IMR-90 (cell line): ENCODE data around the gene ADAMTSL5. TPM values are rescaled to one million over a fixed set of nuclear protein-coding genes. Genes with fewer than 3 reads are reported as not detected.

Experiments
- ATAC-seq: fragments of 200-7000 bp; cut with Tn5 transposase; 2 replicates; pipeline ENCODE4 v1.9.1; 2020; ENCODE audit warnings: low read depth, mild to moderate bottlenecking, moderate library complexity
- BruUV-seq: library from RNA; stranded (reverse); fragments of 400-500 nt; replicated peaks from 2 replicates; lab custom pipeline; 2021; lab: Mats Ljungman, UMichigan
- CTCF ChIA-PET: fragments of 300-600 bp; formaldehyde crosslinking; extraction: SDS; loops from one replicate; lab custom pipeline; 2021; ENCODE audit warnings: antibody characterized with exemption; lab: Yijun Ruan, JAX
- POLR2A ChIA-PET: fragments of 300-600 bp; sonication (Branson Sonifier 250); formaldehyde crosslinking; loops from one replicate; lab custom pipeline; 2022; ENCODE audit warnings: antibody characterized with exemption; ENCODE audit not compliant: unreplicated experiment; lab: Charles Lee
- DNase-seq: peaks from one replicate; pipeline ENCODE4 v3.0.0; 2013
- H2AFZ ChIP-seq: replicated peaks from 2 replicates; pipeline ENCODE3; 2013; ENCODE audit warnings: low read length, mild to moderate bottlenecking; ENCODE audit not compliant: poor library complexity
- H2AK5ac ChIP-seq: 2 replicates; pipeline ENCODE4 v1.6.1; 2013; ENCODE audit warnings: low read depth, low read length, inconsistent platforms
- H2AK9ac ChIP-seq: replicated peaks from 2 replicates; pipeline ENCODE3; 2013; ENCODE audit warnings: mild to moderate bottlenecking, low read depth, low read length, moderate library complexity; ENCODE audit not compliant: poor library complexity
- H2BK120ac ChIP-seq: 2 replicates; pipeline ENCODE4 v1.6.1; 2013; ENCODE audit warnings: low read depth, low read length, inconsistent platforms
- H2BK15ac ChIP-seq: 3 replicates; pipeline ENCODE4 v1.6.1; 2013; ENCODE audit warnings: low read depth, low read length, inconsistent platforms
- H2BK20ac ChIP-seq: 2 replicates; pipeline ENCODE4 v1.6.1; 2013; ENCODE audit warnings: low read depth, mild to moderate bottlenecking, inconsistent platforms, low read length, moderate library complexity
- H2BK5ac ChIP-seq: 2 replicates; pipeline ENCODE4 v1.6.1; 2013; ENCODE audit warnings: mild to moderate bottlenecking, low read depth, low read length, inconsistent platforms; ENCODE audit not compliant: poor library complexity, severe bottlenecking
- H3K14ac ChIP-seq: replicated peaks from 2 replicates; pipeline ENCODE4 v1.6.1; 2013; ENCODE audit warnings: low read depth, low read length, inconsistent platforms
- H3K18ac ChIP-seq: 2 replicates; pipeline ENCODE4 v1.6.1; 2013; ENCODE audit warnings: low read depth, low read length, control low read depth
- H3K23ac ChIP-seq: 2 replicates; pipeline ENCODE4 v1.6.1; 2013; ENCODE audit warnings: low read depth, low read length, inconsistent platforms
- H3K27ac ChIP-seq: 2 replicates; pipeline ENCODE4 v1.5.1; 2013; ENCODE audit warnings: mild to moderate bottlenecking, control low read depth, low read length; ENCODE audit not compliant: insufficient read depth
- H3K27me3 ChIP-seq: 2 replicates; pipeline ENCODE4 v1.6.1; 2013; ENCODE audit warnings: low read length; ENCODE audit not compliant: control insufficient read depth, insufficient read depth
- H3K36me3 ChIP-seq: 2 replicates; pipeline ENCODE4 v1.6.1; 2013; ENCODE audit warnings: low read length, mixed read lengths; ENCODE audit not compliant: control insufficient read depth, insufficient read depth
- H3K4ac ChIP-seq: 2 replicates; pipeline ENCODE4 v1.6.1; 2013; ENCODE audit warnings: low read depth, low read length, inconsistent platforms
- H3K4me1 ChIP-seq: 2 replicates; pipeline ENCODE4 v1.6.1; 2013; ENCODE audit warnings: low read length, mixed read lengths; ENCODE audit not compliant: control insufficient read depth, insufficient read depth
- H3K4me2 ChIP-seq: 2 replicates; pipeline ENCODE4 v1.6.1; 2013; ENCODE audit warnings: low read depth, mild to moderate bottlenecking, control low read depth, low read length, moderate library complexity
- H3K4me3 ChIP-seq: 2 replicates; pipeline ENCODE4 v1.5.1; 2013; ENCODE audit warnings: low read depth, mild to moderate bottlenecking, control low read depth, low read length, moderate library complexity; ENCODE audit not compliant: insufficient read depth
- H3K56ac ChIP-seq: 2 replicates; pipeline ENCODE4 v1.6.1; 2013; ENCODE audit warnings: low read length, inconsistent platforms; ENCODE audit not compliant: insufficient read depth; ENCODE audit errors: extremely low read depth
- H3K79me1 ChIP-seq, 2 experiments: 2 replicates each; pipeline ENCODE4 v1.6.1; 2013; ENCODE audit warnings: low read length in 2 of 2, inconsistent platforms in 1 of 2, low read depth in 1 of 2
- H3K9ac ChIP-seq: 2 replicates; pipeline ENCODE4 v1.6.1; 2013; ENCODE audit warnings: low read depth, low read length, control low read depth
- H3K9me1 ChIP-seq: 2 replicates; pipeline ENCODE4 v1.6.1; 2013; ENCODE audit warnings: low read length, inconsistent platforms; ENCODE audit not compliant: insufficient read depth
- H3K9me3 ChIP-seq: 2 replicates; pipeline ENCODE4 v1.6.1; 2013; ENCODE audit warnings: low read length; ENCODE audit not compliant: control insufficient read depth, insufficient read depth
- H4K20me1 ChIP-seq: 2 replicates; pipeline ENCODE4 v1.6.1; 2013; ENCODE audit warnings: low read length, inconsistent platforms; ENCODE audit not compliant: insufficient read depth
- H4K5ac ChIP-seq: 2 replicates; pipeline ENCODE4 v1.6.1; 2013; ENCODE audit warnings: mild to moderate bottlenecking, low read depth, low read length, control low read depth
- H4K8ac ChIP-seq, 2 experiments: 2 replicates each; pipeline ENCODE4 v1.6.1; 2013; ENCODE audit warnings: low read depth in 2 of 2, low read length in 2 of 2, control low read depth in 1 of 2, inconsistent platforms in 1 of 2
- H4K91ac ChIP-seq: 2 replicates; pipeline ENCODE4 v1.6.1; 2013; ENCODE audit warnings: low read depth, low read length, inconsistent platforms; ENCODE audit not compliant: insufficient read depth
- CEBPB ChIP-seq: IDR thresholded peaks from 2 replicates; pipeline ENCODE4 v1.6.1; 2012; ENCODE audit warnings: low read depth, low read length, improper control_type of control experiment
- CHD1 ChIP-seq: IDR thresholded peaks from 2 replicates; pipeline ENCODE4 v1.6.1; 2012; ENCODE audit warnings: low read depth, low read length, improper control_type of control experiment
- CTCF ChIP-seq: conservative IDR thresholded peaks from 2 replicates; pipeline ENCODE4 v1.5.1; 2012; ENCODE audit warnings: mild to moderate bottlenecking, low read depth, low read length, improper control_type of control experiment
- ELK1 ChIP-seq: fragments of 150-350 bp; IDR thresholded peaks from 2 replicates; pipeline ENCODE4 v1.6.1; 2016; ENCODE audit warnings: low read depth, mild to moderate bottlenecking, low read length, moderate library complexity, borderline replicate concordance
- FOS ChIP-seq: fragments of 150-350 bp; IDR thresholded peaks from 2 replicates; pipeline ENCODE4 v1.6.1; 2016; ENCODE audit warnings: low read depth, low read length
- MAFK ChIP-seq: IDR thresholded peaks from 2 replicates; pipeline ENCODE4 v1.6.1; 2012; ENCODE audit warnings: low read depth, low read length, improper control_type of control experiment
- MXI1 ChIP-seq: IDR thresholded peaks from 2 replicates; pipeline ENCODE4 v1.6.1; 2012; ENCODE audit warnings: low read depth, mild to moderate bottlenecking, low read length, moderate library complexity, borderline replicate concordance
- POLR2A ChIP-seq: IDR thresholded peaks from 2 replicates; pipeline ENCODE4 v1.6.1; 2012; ENCODE audit warnings: mild to moderate bottlenecking, low read depth, low read length
- RAD21 ChIP-seq: IDR thresholded peaks from 2 replicates; pipeline ENCODE4 v1.6.1; 2012; ENCODE audit warnings: low read length, improper control_type of control experiment
- RFX5 ChIP-seq: IDR thresholded peaks from 2 replicates; pipeline ENCODE4 v1.8.0; 2012; ENCODE audit warnings: low read depth, mild to moderate bottlenecking, low read length, moderate library complexity
- SMC3 ChIP-seq: fragments of 150-350 bp; IDR thresholded peaks from 2 replicates; pipeline ENCODE4 v1.6.1; 2016; ENCODE audit warnings: low read depth, mild to moderate bottlenecking, antibody characterized with exemption, low read length, moderate library complexity
- WGBS, 2 experiments: methylation state at CpG; one replicate each; pipeline versions ENCODE4 v1.1.5 to v1.1.7; 2013; ENCODE audit warnings: missing lambda C conversion rate in 2 of 2; ENCODE audit not compliant: insufficient read length in 1 of 2; ENCODE audit errors: extremely low coverage in 2 of 2; 5-methylcytosine and 5-hydroxymethylcytosine counted together
- dilution Hi-C: fragments of 300-500 bp; cut with HindIII; formaldehyde crosslinking; loops from one replicate; pipeline ENCODE4 v1.14.3; 2018; ENCODE audit warnings: low sequenced_read_pairs; ENCODE audit not compliant: unreplicated experiment
- in situ Hi-C: fragments of 300-500 bp; cut with MboI; formaldehyde crosslinking; loops from 3 replicates; pipeline ENCODE4 v1.14.3; 2019; ENCODE audit warnings: low sequenced_read_pairs, inconsistent platforms, mixed read lengths
- intact Hi-C: fragments of 100-400 bp; cut with micrococcal nuclease; formaldehyde crosslinking; loops from 2 replicates; pipeline ENCODE4 v1.10.0; 2022
- polyA plus RNA-seq, 3 experiments: library from polyadenylated mRNA; depleted of rRNA; stranded (reverse); fragments of >200 nt; gene quantifications; 2 replicates each; pipeline ENCODE4 v1.2.3, GENCODE V29; 2012; ENCODE audit warnings: low replicate concordance in 1 of 3
- total RNA-seq: library from RNA; depleted of rRNA; stranded (reverse); fragments of >200 nt; gene quantifications from 2 replicates; pipeline ENCODE4 v1.2.3, GENCODE V29; 2012

The ADAMTSL5 gene
- total and polyA plus RNA-seq, 2 of the 4 experiments (the other 2 are of a cell fraction), result 0.90 to 10.8 TPM

DNA sequence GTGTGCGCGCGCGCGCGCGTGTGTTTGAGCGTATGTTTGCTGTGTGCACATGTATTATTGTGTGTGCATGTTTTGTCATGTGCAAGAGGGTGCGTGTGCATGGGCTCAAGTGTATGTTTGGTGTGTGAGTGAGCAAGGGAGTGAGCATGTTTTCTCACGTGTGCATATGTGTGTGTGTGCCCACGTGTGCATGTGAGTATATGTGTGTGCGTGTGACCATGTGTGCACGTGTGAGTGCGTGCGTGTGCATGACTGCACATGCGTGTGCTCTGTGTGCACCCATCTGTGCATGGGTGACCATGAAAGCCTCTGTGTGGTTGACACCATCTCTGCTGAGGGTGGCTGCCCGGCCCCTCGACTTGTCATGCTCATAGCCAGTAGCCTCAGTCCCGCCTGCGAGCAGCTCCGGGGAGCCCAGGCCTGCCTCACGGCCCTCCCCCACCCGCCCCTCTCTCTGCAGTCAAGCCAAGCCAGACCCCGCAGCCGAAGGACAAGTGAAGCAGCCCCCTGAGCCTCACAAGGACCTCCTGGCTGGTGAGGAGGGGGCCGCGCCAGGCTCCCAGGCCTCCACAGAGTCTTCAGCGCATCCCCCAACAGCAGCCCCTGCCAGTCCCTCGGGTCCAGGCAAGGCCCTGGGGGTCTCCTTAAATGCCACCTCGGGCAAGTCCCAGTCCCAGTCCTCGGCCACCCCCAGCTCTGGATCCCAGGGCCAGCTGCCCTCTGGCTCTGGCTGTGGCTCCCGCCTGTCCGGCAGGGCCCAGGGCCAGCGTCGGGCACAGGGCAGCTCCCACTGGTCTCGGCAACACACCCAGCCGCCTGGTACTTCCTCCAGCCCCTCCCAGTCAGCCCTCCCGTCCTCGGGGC lies 15.9 kb downstream of the ADAMTSL5 start:
- H3K9me1 ChIP-seq, result no peaks in the 10 kb centered on the region
- H4K20me1 ChIP-seq, result no peaks in the 10 kb centered on the region
- no peak overlapping the region for H2BK20ac ChIP-seq
- H2BK15ac ChIP-seq, result no peak overlapping the region
- no peak overlapping the region for H4K8ac ChIP-seq
- H3K4me1 ChIP-seq, result no peaks in the 10 kb centered on the region
- H2BK5ac ChIP-seq, result no peak overlapping the region
- TF ChIP-seq POLR2A (no peak), SMC3 (no peak), RAD21 (no peak), ELK1 (no peak), FOS (no peak), MAFK (no peak), RFX5 (no peak), CTCF (no peak), CHD1 (no peak), CEBPB (no peak), MXI1 (no peak)
- peaks cover 11% of the 10 kb centered on the region; the same call in 1 of the 2 replicates for H3K27me3 ChIP-seq
- in situ Hi-C loops (no loop called here), intact Hi-C loops (no loop called here), dilution Hi-C loops (no loop called here)
- no TSS peak for BruUV-seq
- H3K36me3 ChIP-seq, result no peaks in the 10 kb centered on the region
- peak overlapping the region; percentile 3 for H2AFZ ChIP-seq
- no peak overlapping the region for H3K56ac ChIP-seq
- no peak overlapping the region for H4K5ac ChIP-seq
- H3K4me2 ChIP-seq, result no peak overlapping the region
- no peaks in the 10 kb centered on the region for H3K9me3 ChIP-seq
- H2BK120ac ChIP-seq, result no peak overlapping the region
- H3K9ac ChIP-seq, result no peak overlapping the region
- H3K23ac ChIP-seq, result no peak overlapping the region
- H3K27ac ChIP-seq, result no peak overlapping the region
- 50% methylated on average over 20 of the region's 39 CpGs; no CpG with 5 or more reads in 1 of the 2 experiments for WGBS, 2 experiments
- H3K14ac ChIP-seq, result no peak overlapping the region
- no peak overlapping the region for H2AK9ac ChIP-seq
- H3K4me3 ChIP-seq, result no peak overlapping the region
- ChIA-PET CTCF (no interaction called here), POLR2A (no interaction called here)
- no peak overlapping the region for H4K91ac ChIP-seq
- H2AK5ac ChIP-seq, result no peak overlapping the region
- H3K79me1 ChIP-seq, result no peaks in the 10 kb centered on the region
- DNase-seq, result no peak
- no peak overlapping the region for H3K4ac ChIP-seq
- H3K18ac ChIP-seq, result no peak overlapping the region
- no peak for ATAC-seq
